DND-41 (cell line): Measurements from ENCODE around the gene ACSS1.

Experiments used
- ATAC-seq: fragments of 200-7000 bp; cut with Tn5 transposase; 3 replicates; pipeline ENCODE4 v1.9.1; 2021; ENCODE audit warnings: low read depth; ENCODE audit not compliant: insufficient read depth
- DNase-seq: peaks from one replicate; pipeline ENCODE4 v3.0.0-alpha.2; 2020
- H2AFZ ChIP-seq: 2 replicates; pipeline ENCODE4 v1.6.0; 2012; ENCODE audit warnings: low read depth, low read length
- H3K27ac ChIP-seq: 2 replicates; pipeline ENCODE4 v1.5.1; 2012; ENCODE audit warnings: low read length, inconsistent platforms
- H3K27me3 ChIP-seq: fragments of 200-600 bp; sonication (generic); 2 replicates; pipeline ENCODE4 v1.6.0; 2012; ENCODE audit warnings: low read length, mild to moderate bottlenecking, inconsistent platforms; ENCODE audit not compliant: insufficient read depth, poor library complexity
- H3K36me3 ChIP-seq: 2 replicates; pipeline ENCODE4 v1.5.1; 2012; ENCODE audit warnings: low read length, inconsistent platforms; ENCODE audit not compliant: insufficient read depth
- H3K4me1 ChIP-seq: 2 replicates; pipeline ENCODE4 v1.5.1; 2012; ENCODE audit warnings: mild to moderate bottlenecking, low read length; ENCODE audit not compliant: insufficient read depth
- H3K4me2 ChIP-seq: 2 replicates; pipeline ENCODE4 v1.6.0; 2012; ENCODE audit warnings: mild to moderate bottlenecking, moderate library complexity, low read length, inconsistent platforms; ENCODE audit not compliant: insufficient read depth
- H3K4me3 ChIP-seq, 2 experiments: fragments of 200-600 bp in 1 of 2; shearing (Covaris generic) in 1 of 2; 2 replicates each; pipeline ENCODE4 v1.5.1; 2012 to 2016; ENCODE audit warnings: inconsistent platforms in 2 of 2, low read length in 2 of 2, mild to moderate bottlenecking in 2 of 2, low read depth in 1 of 2, moderate library complexity in 1 of 2
- H3K79me2 ChIP-seq: 2 replicates; pipeline ENCODE4 v1.6.0; 2012; ENCODE audit warnings: low read length, inconsistent platforms; ENCODE audit not compliant: insufficient read depth
- H3K9ac ChIP-seq: 2 replicates; pipeline ENCODE4 v1.6.0; 2012; ENCODE audit warnings: low read depth, mild to moderate bottlenecking, inconsistent platforms, low read length, moderate library complexity
- H3K9me3 ChIP-seq: 2 replicates; pipeline ENCODE4 v1.5.1; 2012; ENCODE audit warnings: low read length, moderate library complexity, mild to moderate bottlenecking, inconsistent platforms; ENCODE audit not compliant: insufficient read depth, severe bottlenecking
- H4K20me1 ChIP-seq: 2 replicates; pipeline ENCODE4 v1.6.0; 2012; ENCODE audit warnings: low read length; ENCODE audit not compliant: insufficient read depth
- CTCF ChIP-seq: IDR thresholded peaks from 2 replicates; pipeline ENCODE4 v1.5.1; 2012; ENCODE audit warnings: borderline replicate concordance, low read length, moderate library complexity, mild to moderate bottlenecking; ENCODE audit not compliant: poor library complexity, severe bottlenecking; ENCODE audit errors: extremely low read depth
- EZH2 ChIP-seq: IDR thresholded peaks from 3 replicates; pipeline ENCODE4 v1.6.1; 2012; ENCODE audit warnings: borderline replicate concordance, low read depth, mild to moderate bottlenecking, moderate library complexity, low read length, inconsistent platforms; ENCODE audit not compliant: severe bottlenecking

ACSS1 gene

GRCh38 chr20:25081730-25082497, 24.0 kb upstream of the ACSS1 start, which contains the start of gene VSX1:
Gene VSX1 (minus strand): TSS chr20:25082141. CDS start chr20:25082096, 45 bp downstream.
- Histone ChIP-seq H3K27ac (no peak within 1 kb of the TSS), H2AFZ (no peak within 1 kb of the TSS), H3K9ac (no peak within 1 kb of the TSS), H3K79me2 (no peaks in the 10 kb centered on the region), H3K27me3 (peaks cover 16% of the 10 kb centered on the region), H3K9me3 (peaks cover 8% of the 10 kb centered on the region), H3K36me3 (no peaks in the 10 kb centered on the region), H3K4me3 (no peak within 1 kb of the TSS), H3K4me1 (peaks cover 47% of the 10 kb centered on the region), H4K20me1 (no peaks in the 10 kb centered on the region), H3K4me2 (no peak within 1 kb of the TSS)
- no peak for ATAC-seq
- TF ChIP-seq CTCF (no peak), EZH2 (no peak)
- peak; percentile 3 for DNase-seq

- peaks cover 8% of the 10 kb centered on the region for H3K9me3 ChIP-seq
- no peaks in the 10 kb centered on the region for H3K36me3 ChIP-seq
- peak; percentile 14 for TF ChIP-seq CTCF
- TF ChIP-seq EZH2: no peak
- no peak overlapping the region for H3K4me3 ChIP-seq
- H3K4me1 ChIP-seq: peaks cover 49% of the 10 kb centered on the region
- no peak overlapping the region for H3K4me2 ChIP-seq
- no peaks in the 10 kb centered on the region for H3K79me2 ChIP-seq
- ATAC-seq (no peak), DNase-seq (peak; percentile 48)
- no peak overlapping the region for H3K27ac ChIP-seq
- no peaks in the 10 kb centered on the region for H4K20me1 ChIP-seq
- H2AFZ ChIP-seq: no peak overlapping the region
- no peak overlapping the region for H3K9ac ChIP-seq
- peaks cover 16% of the 10 kb centered on the region for H3K27me3 ChIP-seq
Measured at GRCh38 chr20:25081065-25081729, 23.3 kb upstream of the ACSS1 start.

GRCh38 chr20:25079171-25079570, 21.2 kb upstream of the ACSS1 start:
- no peak overlapping the region for H3K4me3 ChIP-seq
- no peaks in the 10 kb centered on the region for H3K36me3 ChIP-seq
- peaks cover 41% of the 10 kb centered on the region for H3K4me1 ChIP-seq
- H4K20me1 ChIP-seq: no peaks in the 10 kb centered on the region
- H3K9me3 ChIP-seq: peaks cover 6% of the 10 kb centered on the region
- H3K4me2 ChIP-seq: peak overlapping the region; percentile 9; the same call in 1 of the 2 replicates
- ATAC-seq (no peak), DNase-seq (peak; percentile 3)
- H3K9ac ChIP-seq: peak overlapping the region; percentile 33
- H2AFZ ChIP-seq: no peak overlapping the region
- no peaks in the 10 kb centered on the region for H3K79me2 ChIP-seq
- H3K27ac ChIP-seq: peak overlapping the region; percentile 77
- TF ChIP-seq CTCF: no peak
- TF ChIP-seq EZH2: no peak
- H3K27me3 ChIP-seq: peaks cover 8% of the 10 kb centered on the region
